ENCODE measurements around the gene SFT2D1.

The SFT2D1 gene

GRCh38 chr6:166308769-166309589, 33.4 kb downstream of the SFT2D1 start:
- Histone ChIP-seq H3K27me3 (replicated peaks) (peaks cover 51% of the 10 kb centered on the region), H3K27ac (no peak overlapping the region), H3K4me3 (ENCODE audit: low read depth, low read length) (no peak overlapping the region), H3K36me3 (replicated peaks) (no peaks in the 10 kb centered on the region)
- no peak for DNase-seq
- no peak for TF ChIP-seq CTCF (IDR thresholded peaks at IDR 0.05; ENCODE audit: low read depth, low read length, missing control alignments)
- in situ Hi-C loops (cut with HindIII; ENCODE audit: low pct_ligation_motif_present, low sequenced_read_pairs) = no loop called here

- peaks cover 51% of the 10 kb centered on the region for H3K27me3 ChIP-seq (replicated peaks)
- no peak for DNase-seq
- H3K36me3 ChIP-seq (replicated peaks) = no peaks in the 10 kb centered on the region
- in situ Hi-C loops (cut with HindIII; ENCODE audit: low pct_ligation_motif_present, low sequenced_read_pairs) = no loop called here
- H3K4me3 ChIP-seq (ENCODE audit: low read depth, low read length) = peak within 1 kb of the TSS; percentile 39
- H3K27ac ChIP-seq = no peak within 1 kb of the TSS
- TF ChIP-seq CTCF (IDR thresholded peaks at IDR 0.05; ENCODE audit: low read depth, low read length, missing control alignments) = no peak
Observed at GRCh38 chr6:166308033-166308768, 34.1 kb downstream of the SFT2D1 start, which contains the start of gene PRR18. PRR18 (minus strand) TSS chr6:166308392; CDS start chr6:166308142, 250 bp downstream.

- TF ChIP-seq CTCF (IDR thresholded peaks at IDR 0.05; ENCODE audit: low read depth, low read length, missing control alignments) = no peak
- H3K27ac ChIP-seq = no peak overlapping the region
- H3K36me3 ChIP-seq (replicated peaks) = no peaks in the 10 kb centered on the region
- H3K27me3 ChIP-seq (replicated peaks) = peaks cover 51% of the 10 kb centered on the region
- peak overlapping the region; percentile 39 for H3K4me3 ChIP-seq (ENCODE audit: low read depth, low read length)
- DNase-seq = no peak
- in situ Hi-C loops (cut with HindIII; ENCODE audit: low pct_ligation_motif_present, low sequenced_read_pairs) = no loop called here
Observed at GRCh38 chr6:166307082-166308032, 35.0 kb downstream of the SFT2D1 start.

GRCh38 chr6:166306378-166307081, 35.8 kb downstream of the SFT2D1 start:
- DNase-seq = no peak
- TF ChIP-seq CTCF (IDR thresholded peaks at IDR 0.05; ENCODE audit: low read depth, low read length, missing control alignments) = no peak
- Histone ChIP-seq H3K36me3 (replicated peaks) (no peaks in the 10 kb centered on the region), H3K4me3 (ENCODE audit: low read depth, low read length) (no peak overlapping the region), H3K27me3 (replicated peaks) (peaks cover 51% of the 10 kb centered on the region), H3K27ac (no peak overlapping the region)
- in situ Hi-C loops (cut with HindIII; ENCODE audit: low pct_ligation_motif_present, low sequenced_read_pairs) = no loop called here

GRCh38 chr6:166305562-166306117, 36.7 kb downstream of the SFT2D1 start:
- TF ChIP-seq CTCF (IDR thresholded peaks at IDR 0.05; ENCODE audit: low read depth, low read length, missing control alignments) = no peak
- no peak overlapping the region for H3K27ac ChIP-seq
- H3K27me3 ChIP-seq (replicated peaks) = peaks cover 51% of the 10 kb centered on the region
- H3K4me3 ChIP-seq (ENCODE audit: low read depth, low read length) = no peak overlapping the region
- H3K36me3 ChIP-seq (replicated peaks) = no peaks in the 10 kb centered on the region
- in situ Hi-C loops (cut with HindIII; ENCODE audit: low pct_ligation_motif_present, low sequenced_read_pairs) = no loop called here
- no peak for DNase-seq

Data from brain microvascular endothelial cell (primary cell).